ENCODE measurements around the gene ACSF2. TPM values are rescaled to one million over a fixed set of nuclear protein-coding genes. Genes with fewer than 3 reads are reported as not detected.

Gene ACSF2
- total and polyA plus RNA-seq, 8 donors, result 8.5 to 61.2 (median 22.5) TPM

GRCh38 chr17:50437409-50437808 lies 11.4 kb downstream of the ACSF2 start:
- intact Hi-C loops (cut with DNase I), result no loop called here
- Histone ChIP-seq H3K4me3 (no peak overlapping the region), H3K4me1 (peaks cover 6 to 17% (median 17%) of the 10 kb centered on the region in 3 donors), H3K36me3 (no peaks in the 10 kb centered on the region), H3K27me3 (no peaks in the 10 kb centered on the region), H3K9me3 (no peaks in the 10 kb centered on the region), H3K27ac (no peak overlapping the region)
- no peak for DNase-seq
- TF ChIP-seq CTCF (IDR thresholded peaks at IDR 0.05), result no peak
- no peak for ATAC-seq
- WGBS, 2 donors, result 95 to 97% methylated on average over 4 of the region's 4 CpGs
- no peak for FAIRE-seq

DNA sequence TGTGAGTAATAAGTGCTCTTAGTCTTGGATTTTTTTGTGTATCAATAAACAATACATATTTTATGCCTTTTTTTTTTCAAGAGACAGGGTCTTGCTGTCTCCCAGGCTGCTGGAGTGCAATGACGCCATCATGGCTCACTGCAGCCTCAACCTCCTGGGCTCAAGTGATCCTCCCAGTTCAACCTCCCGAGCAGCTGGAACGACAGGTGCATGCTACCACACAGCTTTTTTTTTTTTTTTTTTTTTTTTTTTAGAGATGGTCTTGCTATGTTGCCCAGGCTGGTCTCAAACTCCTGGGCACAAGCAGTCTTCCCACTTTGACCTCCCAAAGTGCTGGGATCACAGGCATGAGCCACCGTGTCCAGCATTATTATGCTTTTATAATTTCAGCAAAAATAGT lies 13.0 kb downstream of the ACSF2 start:
- FAIRE-seq (no peak), ATAC-seq (no peak), DNase-seq (no peak)
- intact Hi-C loops (cut with DNase I), result no loop called here
- H3K4me3 ChIP-seq, result no peak overlapping the region
- H3K4me1 ChIP-seq, result peaks cover 13 to 29% (median 25%) of the 10 kb centered on the region in 3 donors
- H3K27me3 ChIP-seq, result no peaks in the 10 kb centered on the region
- no peak for TF ChIP-seq CTCF (IDR thresholded peaks at IDR 0.05)
- 89 to 93% methylated on average over 4 of the region's 4 CpGs for WGBS, 2 donors
- H3K9me3 ChIP-seq, result no peaks in the 10 kb centered on the region
- H3K36me3 ChIP-seq, result no peaks in the 10 kb centered on the region
- no peak overlapping the region for H3K27ac ChIP-seq

DNA sequence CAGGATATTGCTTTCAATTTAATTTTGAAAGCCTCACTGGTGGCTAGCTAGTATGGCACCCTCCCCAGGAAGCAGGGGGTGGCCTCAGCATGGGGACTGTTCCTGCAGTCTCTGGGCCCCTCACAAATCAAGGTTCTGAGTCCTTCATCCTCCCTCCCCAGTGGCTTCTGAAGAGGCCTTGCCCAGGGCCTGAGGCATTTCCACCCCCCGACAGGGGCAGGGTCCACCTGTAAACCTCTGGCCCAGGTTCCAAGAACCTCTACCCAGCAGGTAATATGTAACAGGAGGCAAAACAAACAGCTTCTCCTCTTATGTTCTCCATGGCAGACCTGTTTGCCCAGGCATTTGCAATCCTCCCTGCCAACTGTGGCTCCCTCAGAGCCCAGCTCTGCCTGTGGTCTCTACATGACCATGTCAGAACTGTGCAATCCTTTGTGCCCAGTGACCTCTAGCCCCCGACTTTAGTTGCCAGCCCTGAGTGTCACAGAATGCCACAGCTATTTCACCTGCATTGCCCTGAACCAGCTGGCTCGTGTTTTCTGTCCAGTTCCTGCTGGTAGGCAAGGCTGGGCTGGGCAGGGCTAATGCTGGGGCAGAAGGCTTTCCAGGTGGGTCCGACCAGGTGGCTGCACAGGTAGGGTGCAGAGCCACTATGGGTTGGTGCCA lies 14.3 kb downstream of the ACSF2 start:
- no peak overlapping the region for H3K4me3 ChIP-seq
- ATAC-seq (peak; percentile 72 to 85 (median 84)), FAIRE-seq (no peak), DNase-seq (peak in 5 of 6 donors; percentile 33 to 73 (median 52))
- no peaks in the 10 kb centered on the region for H3K36me3 ChIP-seq
- H3K9me3 ChIP-seq, result no peaks in the 10 kb centered on the region
- peak overlapping the region; percentile 56 to 72 (median 69) for H3K27ac ChIP-seq
- intact Hi-C loops (cut with DNase I), result no loop called here
- H3K4me1 ChIP-seq, result peaks cover 13 to 29% (median 26%) of the 10 kb centered on the region in 3 donors
- WGBS, 2 donors, result 14 to 18% methylated on average over 4 of the region's 4 CpGs
- no peaks in the 10 kb centered on the region for H3K27me3 ChIP-seq
- no peak for TF ChIP-seq CTCF (IDR thresholded peaks at IDR 0.05)

DNA sequence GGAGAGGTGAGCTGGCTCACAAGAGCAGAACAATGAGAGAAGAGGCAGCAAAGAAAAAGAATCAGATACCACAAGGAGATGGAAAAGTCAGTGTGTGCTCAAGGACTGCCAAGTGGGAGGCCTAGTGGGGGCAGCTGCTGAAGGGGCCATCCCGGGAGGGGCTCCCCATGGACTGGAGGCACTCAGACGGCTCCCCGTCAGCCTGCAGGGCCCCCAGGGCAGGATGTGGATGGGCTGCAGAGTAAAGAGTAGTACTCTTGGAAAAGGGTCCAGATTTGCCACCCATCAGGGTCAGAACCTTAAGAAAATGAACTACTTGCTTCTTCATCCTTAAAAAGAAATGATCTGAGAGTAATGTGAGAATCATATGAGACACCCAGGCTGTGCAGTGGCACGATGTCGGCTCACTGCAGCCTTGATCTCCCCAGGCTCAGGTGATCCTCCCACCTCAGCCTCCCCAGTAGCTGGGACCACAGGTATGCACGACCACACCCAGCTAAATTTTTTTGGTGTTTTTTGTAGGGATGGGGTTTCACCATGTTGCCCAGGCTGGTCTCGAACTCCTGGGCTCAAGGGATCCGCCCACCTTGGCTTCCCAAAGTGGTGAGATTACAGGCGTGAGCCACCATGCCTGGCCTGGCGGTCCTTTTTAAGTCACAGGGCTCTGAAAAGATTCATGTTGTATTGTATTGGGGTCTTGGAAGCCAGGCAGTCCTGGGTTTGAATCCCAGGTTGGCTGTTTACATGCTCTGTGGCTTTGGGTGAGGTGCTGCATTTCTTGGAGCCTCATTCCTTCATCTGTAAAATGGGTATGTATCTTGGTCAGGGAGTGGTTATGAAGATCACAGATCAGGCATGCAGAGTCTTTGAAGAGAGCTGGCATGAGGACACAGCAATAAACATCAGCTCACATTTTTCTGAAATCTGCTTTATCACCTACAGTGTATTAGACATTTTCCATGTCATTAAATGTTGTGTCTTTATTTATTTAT lies 15.1 kb downstream of the ACSF2 start:
- WGBS, 2 donors, result 84 to 86% methylated on average over 10 of the region's 10 CpGs
- H3K9me3 ChIP-seq, result no peaks in the 10 kb centered on the region
- no peaks in the 10 kb centered on the region for H3K27me3 ChIP-seq
- intact Hi-C loops (cut with DNase I), result no loop called here
- no peak for TF ChIP-seq CTCF (IDR thresholded peaks at IDR 0.05)
- no peak overlapping the region for H3K4me3 ChIP-seq
- no peak for ATAC-seq
- peak overlapping the region; percentile 56 to 72 (median 69) for H3K27ac ChIP-seq
- H3K4me1 ChIP-seq, result peaks cover 13 to 29% (median 26%) of the 10 kb centered on the region in 3 donors
- no peaks in the 10 kb centered on the region for H3K36me3 ChIP-seq
- no peak for FAIRE-seq
- no peak for DNase-seq
